Measurements from ENCODE around the gene RBM33.
A peak's percentile ranks its signal among the peaks of the same experiment; 100 is the strongest.

The RBM33 gene

DNA sequence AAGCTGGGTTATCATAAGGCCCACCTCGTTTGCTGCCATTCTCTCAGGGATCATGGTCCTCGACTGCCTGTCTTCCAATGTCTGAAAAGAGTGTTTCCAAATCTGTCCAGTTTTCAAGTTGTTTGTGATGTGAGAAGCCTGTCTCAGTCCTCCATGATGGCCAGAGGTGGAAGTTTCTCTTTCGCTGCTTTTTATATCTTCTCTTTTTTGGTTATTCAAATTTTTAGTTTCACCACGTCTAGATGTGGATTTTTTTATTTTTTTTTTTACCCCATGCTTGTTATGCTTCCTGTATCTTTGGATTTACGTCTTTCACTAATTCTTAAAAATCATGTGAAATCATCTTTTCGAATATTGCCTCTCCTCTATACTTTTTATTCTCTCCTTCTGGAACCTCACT, 6.1 kb upstream of the RBM33 start:
- TF ChIP-seq, protein P1, sequence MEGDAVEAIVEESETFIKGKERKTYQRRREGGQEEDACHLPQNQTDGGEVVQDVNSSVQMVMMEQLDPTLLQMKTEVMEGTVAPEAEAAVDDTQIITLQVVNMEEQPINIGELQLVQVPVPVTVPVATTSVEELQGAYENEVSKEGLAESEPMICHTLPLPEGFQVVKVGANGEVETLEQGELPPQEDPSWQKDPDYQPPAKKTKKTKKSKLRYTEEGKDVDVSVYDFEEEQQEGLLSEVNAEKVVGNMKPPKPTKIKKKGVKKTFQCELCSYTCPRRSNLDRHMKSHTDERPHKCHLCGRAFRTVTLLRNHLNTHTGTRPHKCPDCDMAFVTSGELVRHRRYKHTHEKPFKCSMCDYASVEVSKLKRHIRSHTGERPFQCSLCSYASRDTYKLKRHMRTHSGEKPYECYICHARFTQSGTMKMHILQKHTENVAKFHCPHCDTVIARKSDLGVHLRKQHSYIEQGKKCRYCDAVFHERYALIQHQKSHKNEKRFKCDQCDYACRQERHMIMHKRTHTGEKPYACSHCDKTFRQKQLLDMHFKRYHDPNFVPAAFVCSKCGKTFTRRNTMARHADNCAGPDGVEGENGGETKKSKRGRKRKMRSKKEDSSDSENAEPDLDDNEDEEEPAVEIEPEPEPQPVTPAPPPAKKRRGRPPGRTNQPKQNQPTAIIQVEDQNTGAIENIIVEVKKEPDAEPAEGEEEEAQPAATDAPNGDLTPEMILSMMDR (IDR thresholded peaks at IDR 0.05; ENCODE audit: control extremely low read depth, extremely low read depth, low read depth, missing control alignments): no peak
- ChIA-PET CTCF (interaction anchor here (1.1 to 1.7 kb wide), 3 partner anchors 39 to 91 kb away, joined by 3 to 5 read pairs (median 4); no protein-coding TSS in a partner anchor), POLR2A (no interaction called here)
- no peak for DNase-seq (ENCODE audit: extremely low spot score)

GRCh38 chr7:155639958-155640520, 4.4 kb upstream of the RBM33 start:
- TF ChIP-seq, protein P1 (IDR thresholded peaks at IDR 0.05; ENCODE audit: control extremely low read depth, extremely low read depth, low read depth, missing control alignments): no peak
- CTCF ChIA-PET: no interaction called here
- POLR2A ChIA-PET: no interaction called here
- no peak for DNase-seq (ENCODE audit: extremely low spot score)

GRCh38 chr7:155640629-155641028, 3.8 kb upstream of the RBM33 start:
- TF ChIP-seq, protein P1 (IDR thresholded peaks at IDR 0.05; ENCODE audit: control extremely low read depth, extremely low read depth, low read depth, missing control alignments): no peak
- ChIA-PET CTCF (no interaction called here), POLR2A (no interaction called here)
- DNase-seq (ENCODE audit: extremely low spot score): no peak

DNA sequence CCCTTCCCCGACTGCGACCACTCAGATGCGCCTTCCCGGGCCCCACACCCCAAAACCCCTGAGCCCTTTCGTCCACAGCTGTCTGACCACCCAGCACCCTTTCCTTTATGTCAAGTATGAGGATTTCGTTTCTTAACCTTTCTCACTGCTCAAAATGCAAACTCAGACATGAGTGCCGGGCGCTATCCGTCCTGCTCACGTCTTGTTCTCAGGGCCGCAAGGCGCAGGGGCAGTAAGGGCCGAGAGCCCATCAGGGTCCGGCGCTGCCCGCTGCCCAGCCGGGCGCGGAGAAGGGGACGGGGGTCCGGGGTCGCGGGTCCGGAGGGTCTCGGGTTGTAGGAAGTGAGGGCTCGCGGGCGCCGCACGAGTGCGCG, 670 bp upstream of the RBM33 start:
- DNase-seq (ENCODE audit: extremely low spot score): no peak
- POLR2A ChIA-PET: no interaction called here
- TF ChIP-seq, protein P1 (IDR thresholded peaks at IDR 0.05; ENCODE audit: control extremely low read depth, extremely low read depth, low read depth, missing control alignments): no peak
- CTCF ChIA-PET: interaction anchor here (0.9 to 1.5 kb wide), 5 partner anchors 14 to 95 kb away, joined by 3 to 4 read pairs (median 3); no protein-coding TSS in a partner anchor

GRCh38 chr7:155644971-155645509, 579 bp downstream of the RBM33 start:
- DNase-seq (ENCODE audit: extremely low spot score): peak; percentile 57
- TF ChIP-seq, protein P1 (IDR thresholded peaks at IDR 0.05; ENCODE audit: control extremely low read depth, extremely low read depth, low read depth, missing control alignments): no peak
- ChIA-PET CTCF (interaction anchor here (1.1 to 1.3 kb wide), 2 partner anchors 46 to 94 kb away, joined by 4 read pairs; no protein-coding TSS in a partner anchor), POLR2A (no interaction called here)

DNA sequence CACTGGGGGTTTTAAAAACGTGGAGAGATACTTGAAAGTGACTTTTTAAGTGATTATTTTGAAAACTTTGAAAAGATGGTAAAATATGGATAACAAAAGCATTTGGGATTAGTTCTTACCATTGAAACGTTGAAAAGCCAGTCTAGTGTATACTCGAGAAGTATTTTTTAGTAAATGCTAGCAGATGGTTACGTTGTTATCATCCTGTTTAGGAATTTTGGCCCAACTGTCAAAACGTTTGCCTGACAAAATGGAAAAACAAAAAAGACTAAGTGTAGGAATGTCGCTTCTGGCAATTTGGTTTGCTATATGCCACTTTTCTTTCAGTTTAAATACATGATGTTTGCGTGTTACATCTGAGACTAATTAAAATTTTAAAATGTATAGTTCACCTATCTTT, 1.2 kb downstream of the RBM33 start:
- POLR2A ChIA-PET: no interaction called here
- CTCF ChIA-PET: no interaction called here
- TF ChIP-seq, protein P1 (IDR thresholded peaks at IDR 0.05; ENCODE audit: control extremely low read depth, extremely low read depth, low read depth, missing control alignments): no peak
- DNase-seq (ENCODE audit: extremely low spot score): no peak

Data from GM10248 (cell line).